CD14-positive monocyte (primary cell): ENCODE data around the gene CEP44. TPM values are rescaled to one million over a fixed set of nuclear protein-coding genes. Genes with fewer than 3 reads are reported as not detected.

Experiments used
- DNase-seq, 3 donors: peaks; one replicate each; pipeline ENCODE4 v3.0.0-alpha.2; 2011 to 2022
- H2AFZ ChIP-seq: 2 replicates; pipeline ENCODE4 v1.6.0; 2012; ENCODE audit warnings: mild to moderate bottlenecking, low read depth, low read length, inconsistent platforms; ENCODE audit not compliant: insufficient read depth, poor library complexity, severe bottlenecking
- H3K27ac ChIP-seq, 2 donors: 1 replicate in 1 of 2; 2 replicates in 1 of 2; pipeline ENCODE4 v1.5.1; 2012 to 2013; ENCODE audit warnings: low read length in 2 of 2, control low read depth in 1 of 2, inconsistent platforms in 1 of 2, low read depth in 1 of 2, mild to moderate bottlenecking in 1 of 2
- H3K27me3 ChIP-seq, 2 donors: one replicate each; pipeline versions ENCODE4 v1.6.0 to v1.6.1; 2011 to 2013; ENCODE audit warnings: low read length in 2 of 2; ENCODE audit not compliant: control insufficient read depth in 2 of 2, insufficient read depth in 2 of 2
- H3K36me3 ChIP-seq, 2 donors: replicated peaks in 1 of 2; 1 replicate in 1 of 2; 2 replicates in 1 of 2; pipeline versions ENCODE4 v1.5.1 to v1.6.1; 2012 to 2013; ENCODE audit warnings: low read length in 2 of 2, control low read depth in 1 of 2, inconsistent platforms in 1 of 2, mild to moderate bottlenecking in 1 of 2; ENCODE audit not compliant: insufficient read depth in 2 of 2, control insufficient read depth in 1 of 2
- H3K4me1 ChIP-seq, 2 donors: 1 replicate in 1 of 2; 2 replicates in 1 of 2; pipeline versions ENCODE4 v1.5.1 to v1.6.1; 2012 to 2013; ENCODE audit warnings: low read length in 2 of 2, control low read depth in 1 of 2, inconsistent platforms in 1 of 2, mild to moderate bottlenecking in 1 of 2, moderate library complexity in 1 of 2; ENCODE audit not compliant: insufficient read depth in 2 of 2, control insufficient read depth in 1 of 2
- H3K4me2 ChIP-seq: replicated peaks from 2 replicates; pipeline ENCODE3; 2012; ENCODE audit warnings: low read length, moderate library complexity, mild to moderate bottlenecking; ENCODE audit not compliant: poor library complexity, severe bottlenecking; ENCODE audit errors: extremely low read depth
- H3K4me3 ChIP-seq, 3 experiments: fragments of 200-600 bp in 1 of 3; sonication (generic) in 1 of 3; replicated peaks in 1 of 3; 1 replicate in 2 of 3; 2 replicates in 1 of 3; pipeline ENCODE4 v1.5.1; 2011 to 2013; ENCODE audit warnings: low read length in 3 of 3, mild to moderate bottlenecking in 3 of 3, control low read depth in 2 of 3, low read depth in 2 of 3, inconsistent platforms in 1 of 3, moderate library complexity in 1 of 3
- H3K79me2 ChIP-seq: 2 replicates; pipeline ENCODE4 v1.6.0; 2012; ENCODE audit warnings: mild to moderate bottlenecking, control low read depth, inconsistent platforms, low read length, moderate library complexity; ENCODE audit not compliant: insufficient read depth
- H3K9ac ChIP-seq: 2 replicates; pipeline ENCODE4 v1.6.0; 2017; ENCODE audit warnings: low read length, mild to moderate bottlenecking; ENCODE audit not compliant: insufficient read depth, poor library complexity, severe bottlenecking
- H3K9me3 ChIP-seq, 2 donors: replicated peaks in 1 of 2; 1 replicate in 1 of 2; 2 replicates in 1 of 2; pipeline versions ENCODE4 v1.5.1 to v1.6.1; 2012 to 2013; ENCODE audit warnings: low read length in 2 of 2, control low read depth in 1 of 2; ENCODE audit not compliant: control insufficient read depth in 1 of 2, insufficient read depth in 1 of 2
- H4K20me1 ChIP-seq: 2 replicates; pipeline ENCODE4 v1.6.0; 2012; ENCODE audit warnings: mild to moderate bottlenecking, low read length, control low read depth, moderate library complexity; ENCODE audit not compliant: insufficient read depth
- H3K27ac Mint-ChIP-seq, 7 donors: one replicate each; pipeline ENCODE4 v1.8.0; 2020; ENCODE audit warnings: mild to moderate bottlenecking in 7 of 7, mixed read lengths in 7 of 7, moderate library complexity in 6 of 7, inconsistent platforms in 2 of 7
- H3K27me3 Mint-ChIP-seq, 3 donors: one replicate each; pipeline ENCODE4 v1.8.0; 2021 to 2022; ENCODE audit warnings: low read depth in 3 of 3, mild to moderate bottlenecking in 3 of 3, mixed read lengths in 3 of 3, moderate library complexity in 3 of 3, inconsistent platforms in 1 of 3
- H3K36me3 Mint-ChIP-seq, 2 donors: one replicate each; pipeline ENCODE4 v1.8.0; 2020; ENCODE audit warnings: mixed read lengths in 2 of 2, inconsistent platforms in 1 of 2, mild to moderate bottlenecking in 1 of 2
- H3K4me1 Mint-ChIP-seq: one replicate; pipeline ENCODE4 v1.8.0; 2020; ENCODE audit warnings: mild to moderate bottlenecking, mixed read lengths
- H3K4me3 Mint-ChIP-seq, 2 donors: one replicate each; pipeline ENCODE4 v1.8.0; 2020; ENCODE audit warnings: mild to moderate bottlenecking in 2 of 2, mixed read lengths in 2 of 2, moderate library complexity in 1 of 2
- H3K9me3 Mint-ChIP-seq, 7 donors: one replicate each; pipeline ENCODE4 v1.8.0; 2020 to 2022; ENCODE audit warnings: mixed read lengths in 7 of 7, mild to moderate bottlenecking in 6 of 7, moderate library complexity in 6 of 7, inconsistent platforms in 2 of 7
- WGBS: methylation state at CpG from one replicate; pipeline ENCODE4 v1.1.5; 2013; ENCODE audit warnings: missing lambda C conversion rate; ENCODE audit not compliant: insufficient coverage; 5-methylcytosine and 5-hydroxymethylcytosine counted together
- intact Hi-C, 2 donors: fragments of 100-400 bp; cut with micrococcal nuclease; formaldehyde crosslinking; loops; one replicate each; pipeline versions ENCODE4 v1.15.0 to v1.15.1; 2023
- polyA plus RNA-seq, 3 donors: library from polyadenylated mRNA; depleted of rRNA in 1 of 3; unstranded in 2 of 3; stranded (reverse) in 1 of 3; fragments of 300-500 nt in 2 of 3; fragments of >200 nt in 1 of 3; fragmentation: Illumina TruSeq in 2 of 3; gene quantifications; 1 replicate in 2 of 3; 2 replicates in 1 of 3; pipeline ENCODE4 v1.2.3, GENCODE V29; 2012 to 2021
- TF ChIP-seq, protein P1 (sequence below): fragments of 200-600 bp; IDR thresholded peaks from one replicate; pipeline ENCODE4 v1.8.0; 2022; ENCODE audit warnings: antibody characterized with exemption, mild to moderate bottlenecking

The CEP44 gene
- polyA plus RNA-seq, 3 donors: 1.9 to 3.3 (median 2.2) TPM

- Histone ChIP-seq H3K9me3 (no peaks in the 10 kb centered on the region), H2AFZ (no peak overlapping the region), H3K4me3 (no peak overlapping the region), H4K20me1 (no peaks in the 10 kb centered on the region), H3K27me3 (no peaks in the 10 kb centered on the region), H3K36me3 (peaks cover 16 to 59% of the 10 kb centered on the region in 2 donors), H3K4me2 (no peak overlapping the region), H3K9ac (no peak overlapping the region), H3K4me1 (no peaks in the 10 kb centered on the region), H3K27ac (no peak overlapping the region), H3K79me2 (peaks cover 3% of the 10 kb centered on the region)
- Mint-ChIP-seq H3K36me3 (peaks cover 15 to 33% of the 10 kb centered on the region in 2 donors), H3K27ac (no peak overlapping the region), H3K4me1 (peaks cover 3% of the 10 kb centered on the region), H3K27me3 (no peaks in the 10 kb centered on the region), H3K9me3 (no peaks in the 10 kb centered on the region), H3K4me3 (no peak overlapping the region)
- DNase-seq: no peak
- TF ChIP-seq, protein P1, sequence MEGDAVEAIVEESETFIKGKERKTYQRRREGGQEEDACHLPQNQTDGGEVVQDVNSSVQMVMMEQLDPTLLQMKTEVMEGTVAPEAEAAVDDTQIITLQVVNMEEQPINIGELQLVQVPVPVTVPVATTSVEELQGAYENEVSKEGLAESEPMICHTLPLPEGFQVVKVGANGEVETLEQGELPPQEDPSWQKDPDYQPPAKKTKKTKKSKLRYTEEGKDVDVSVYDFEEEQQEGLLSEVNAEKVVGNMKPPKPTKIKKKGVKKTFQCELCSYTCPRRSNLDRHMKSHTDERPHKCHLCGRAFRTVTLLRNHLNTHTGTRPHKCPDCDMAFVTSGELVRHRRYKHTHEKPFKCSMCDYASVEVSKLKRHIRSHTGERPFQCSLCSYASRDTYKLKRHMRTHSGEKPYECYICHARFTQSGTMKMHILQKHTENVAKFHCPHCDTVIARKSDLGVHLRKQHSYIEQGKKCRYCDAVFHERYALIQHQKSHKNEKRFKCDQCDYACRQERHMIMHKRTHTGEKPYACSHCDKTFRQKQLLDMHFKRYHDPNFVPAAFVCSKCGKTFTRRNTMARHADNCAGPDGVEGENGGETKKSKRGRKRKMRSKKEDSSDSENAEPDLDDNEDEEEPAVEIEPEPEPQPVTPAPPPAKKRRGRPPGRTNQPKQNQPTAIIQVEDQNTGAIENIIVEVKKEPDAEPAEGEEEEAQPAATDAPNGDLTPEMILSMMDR: no peak
- no CpG with 5 or more reads among the region's 1 CpG for WGBS
- intact Hi-C loops: no loop called here
Observed at GRCh38 chr4:174255374-174255773, 28.3 kb upstream of the CEP44 start.

GRCh38 chr4:174255786-174256185 is 27.9 kb upstream of the CEP44 start:
- intact Hi-C loops: no loop called here
- Histone ChIP-seq H3K27me3 (no peaks in the 10 kb centered on the region), H2AFZ (no peak overlapping the region), H3K4me3 (no peak overlapping the region), H3K9ac (no peak overlapping the region), H3K36me3 (peaks cover 16 to 63% of the 10 kb centered on the region in 2 donors), H3K27ac (no peak overlapping the region), H3K4me2 (no peak overlapping the region), H3K4me1 (no peaks in the 10 kb centered on the region), H3K79me2 (peaks cover 3% of the 10 kb centered on the region), H3K9me3 (no peaks in the 10 kb centered on the region), H4K20me1 (no peaks in the 10 kb centered on the region)
- no peak for DNase-seq
- Mint-ChIP-seq H3K27ac (no peak overlapping the region), H3K9me3 (no peaks in the 10 kb centered on the region), H3K27me3 (no peaks in the 10 kb centered on the region), H3K4me3 (no peak overlapping the region), H3K4me1 (peaks cover 4% of the 10 kb centered on the region), H3K36me3 (peaks cover 15 to 33% of the 10 kb centered on the region in 2 donors)
- TF ChIP-seq, protein P1: no peak
- 100% methylated on average over 3 of the region's 5 CpGs for WGBS
